ENCODE results near the gene MED13L. TPM values are rescaled to one million over a fixed set of nuclear protein-coding genes. Genes with fewer than 3 reads are reported as not detected.

Gene MED13L
- total RNA-seq, 1 experiment from 2014 or later: 80.5 TPM

DNA sequence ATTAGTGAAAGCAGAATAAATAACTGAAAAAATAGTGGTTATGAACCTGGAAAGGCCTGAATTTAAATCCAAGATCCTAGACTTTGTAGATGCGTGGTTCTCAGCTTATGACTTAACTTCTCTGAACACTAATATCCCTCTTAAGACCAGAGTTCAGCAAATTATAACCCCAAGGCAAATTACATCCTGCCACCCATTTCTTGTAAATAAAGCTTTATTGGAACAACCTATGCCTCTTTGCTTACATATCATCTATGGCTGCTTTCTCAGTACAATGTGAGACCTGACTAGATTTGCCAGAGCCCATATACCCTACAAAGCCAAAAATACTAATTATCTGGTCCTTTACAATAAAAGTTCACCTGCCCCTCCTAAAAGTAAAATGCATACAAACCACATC lies 199.1 kb downstream of the MED13L start (continued):
- TF ChIP-seq, protein P1, sequence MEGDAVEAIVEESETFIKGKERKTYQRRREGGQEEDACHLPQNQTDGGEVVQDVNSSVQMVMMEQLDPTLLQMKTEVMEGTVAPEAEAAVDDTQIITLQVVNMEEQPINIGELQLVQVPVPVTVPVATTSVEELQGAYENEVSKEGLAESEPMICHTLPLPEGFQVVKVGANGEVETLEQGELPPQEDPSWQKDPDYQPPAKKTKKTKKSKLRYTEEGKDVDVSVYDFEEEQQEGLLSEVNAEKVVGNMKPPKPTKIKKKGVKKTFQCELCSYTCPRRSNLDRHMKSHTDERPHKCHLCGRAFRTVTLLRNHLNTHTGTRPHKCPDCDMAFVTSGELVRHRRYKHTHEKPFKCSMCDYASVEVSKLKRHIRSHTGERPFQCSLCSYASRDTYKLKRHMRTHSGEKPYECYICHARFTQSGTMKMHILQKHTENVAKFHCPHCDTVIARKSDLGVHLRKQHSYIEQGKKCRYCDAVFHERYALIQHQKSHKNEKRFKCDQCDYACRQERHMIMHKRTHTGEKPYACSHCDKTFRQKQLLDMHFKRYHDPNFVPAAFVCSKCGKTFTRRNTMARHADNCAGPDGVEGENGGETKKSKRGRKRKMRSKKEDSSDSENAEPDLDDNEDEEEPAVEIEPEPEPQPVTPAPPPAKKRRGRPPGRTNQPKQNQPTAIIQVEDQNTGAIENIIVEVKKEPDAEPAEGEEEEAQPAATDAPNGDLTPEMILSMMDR (IDR thresholded peaks at IDR 0.05): no peak
- no peak for TF ChIP-seq ZNF396 (CRISPR knock-in tag; IDR thresholded peaks at IDR 0.05; ENCODE audit: borderline replicate concordance)
- no peak for TF ChIP-seq PRRX2 (CRISPR knock-in tag; IDR thresholded peaks at IDR 0.05)
- TF ChIP-seq, protein P2, sequence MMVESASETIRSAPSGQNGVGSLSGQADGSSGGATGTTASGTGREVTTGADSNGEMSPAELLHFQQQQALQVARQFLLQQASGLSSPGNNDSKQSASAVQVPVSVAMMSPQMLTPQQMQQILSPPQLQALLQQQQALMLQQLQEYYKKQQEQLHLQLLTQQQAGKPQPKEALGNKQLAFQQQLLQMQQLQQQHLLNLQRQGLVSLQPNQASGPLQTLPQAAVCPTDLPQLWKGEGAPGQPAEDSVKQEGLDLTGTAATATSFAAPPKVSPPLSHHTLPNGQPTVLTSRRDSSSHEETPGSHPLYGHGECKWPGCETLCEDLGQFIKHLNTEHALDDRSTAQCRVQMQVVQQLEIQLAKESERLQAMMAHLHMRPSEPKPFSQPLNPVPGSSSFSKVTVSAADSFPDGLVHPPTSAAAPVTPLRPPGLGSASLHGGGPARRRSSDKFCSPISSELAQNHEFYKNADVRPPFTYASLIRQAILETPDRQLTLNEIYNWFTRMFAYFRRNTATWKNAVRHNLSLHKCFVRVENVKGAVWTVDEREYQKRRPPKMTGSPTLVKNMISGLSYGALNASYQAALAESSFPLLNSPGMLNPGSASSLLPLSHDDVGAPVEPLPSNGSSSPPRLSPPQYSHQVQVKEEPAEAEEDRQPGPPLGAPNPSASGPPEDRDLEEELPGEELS (CRISPR knock-in tag; IDR thresholded peaks at IDR 0.05): no peak

DNA sequence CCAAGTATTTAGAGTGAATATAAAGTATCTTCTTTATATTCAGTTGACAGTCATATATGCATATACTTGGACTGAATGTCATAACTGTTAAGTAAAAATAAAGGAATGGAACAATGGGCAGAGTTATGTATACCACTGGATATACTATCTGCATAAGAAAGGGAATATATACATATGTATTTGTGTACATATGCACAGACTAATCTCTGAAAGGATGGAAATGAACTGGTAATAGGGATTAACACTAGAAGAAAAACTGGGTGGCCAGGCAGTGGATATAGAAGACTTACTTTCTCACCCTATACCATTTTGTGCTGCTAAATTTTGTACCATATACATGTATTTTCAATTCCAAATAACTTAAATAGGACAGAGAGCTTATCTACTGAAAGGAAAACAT lies 200.1 kb downstream of the MED13L start:
- ATAC-seq: no peak
- no peak overlapping the region for H3K4me3 Mint-ChIP-seq
- ChIA-PET POLR2A (interaction anchor here (0.6 kb wide), 1 partner anchor 307 kb away, joined by 3 read pairs; no protein-coding TSS in a partner anchor), CTCF (no interaction called here)
- no peak for DNase-seq (ENCODE audit: low spot score)
- TF ChIP-seq, protein P3, sequence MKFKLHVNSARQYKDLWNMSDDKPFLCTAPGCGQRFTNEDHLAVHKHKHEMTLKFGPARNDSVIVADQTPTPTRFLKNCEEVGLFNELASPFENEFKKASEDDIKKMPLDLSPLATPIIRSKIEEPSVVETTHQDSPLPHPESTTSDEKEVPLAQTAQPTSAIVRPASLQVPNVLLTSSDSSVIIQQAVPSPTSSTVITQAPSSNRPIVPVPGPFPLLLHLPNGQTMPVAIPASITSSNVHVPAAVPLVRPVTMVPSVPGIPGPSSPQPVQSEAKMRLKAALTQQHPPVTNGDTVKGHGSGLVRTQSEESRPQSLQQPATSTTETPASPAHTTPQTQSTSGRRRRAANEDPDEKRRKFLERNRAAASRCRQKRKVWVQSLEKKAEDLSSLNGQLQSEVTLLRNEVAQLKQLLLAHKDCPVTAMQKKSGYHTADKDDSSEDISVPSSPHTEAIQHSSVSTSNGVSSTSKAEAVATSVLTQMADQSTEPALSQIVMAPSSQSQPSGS (CRISPR knock-in tag; IDR thresholded peaks at IDR 0.05; ENCODE audit: borderline replicate concordance, low read depth): no peak
- TF ChIP-seq TCF7 (CRISPR knock-in tag; IDR thresholded peaks at IDR 0.05; ENCODE audit: low read depth) (no peak), ZNF416 (CRISPR knock-in tag; IDR thresholded peaks at IDR 0.05) (no peak), FOXJ3 (CRISPR knock-in tag; IDR thresholded peaks at IDR 0.05; ENCODE audit: borderline replicate concordance) (no peak), ZNF671 (CRISPR knock-in tag; IDR thresholded peaks at IDR 0.05) (no peak), HMGA2 (CRISPR knock-in tag; IDR thresholded peaks at IDR 0.05) (no peak)
- TF ChIP-seq, protein P4, sequence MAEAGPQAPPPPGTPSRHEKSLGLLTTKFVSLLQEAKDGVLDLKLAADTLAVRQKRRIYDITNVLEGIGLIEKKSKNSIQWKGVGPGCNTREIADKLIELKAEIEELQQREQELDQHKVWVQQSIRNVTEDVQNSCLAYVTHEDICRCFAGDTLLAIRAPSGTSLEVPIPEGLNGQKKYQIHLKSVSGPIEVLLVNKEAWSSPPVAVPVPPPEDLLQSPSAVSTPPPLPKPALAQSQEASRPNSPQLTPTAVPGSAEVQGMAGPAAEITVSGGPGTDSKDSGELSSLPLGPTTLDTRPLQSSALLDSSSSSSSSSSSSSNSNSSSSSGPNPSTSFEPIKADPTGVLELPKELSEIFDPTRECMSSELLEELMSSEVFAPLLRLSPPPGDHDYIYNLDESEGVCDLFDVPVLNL (CRISPR knock-in tag; IDR thresholded peaks at IDR 0.05; ENCODE audit: borderline replicate concordance, low read depth): no peak
- TF ChIP-seq, protein P5, sequence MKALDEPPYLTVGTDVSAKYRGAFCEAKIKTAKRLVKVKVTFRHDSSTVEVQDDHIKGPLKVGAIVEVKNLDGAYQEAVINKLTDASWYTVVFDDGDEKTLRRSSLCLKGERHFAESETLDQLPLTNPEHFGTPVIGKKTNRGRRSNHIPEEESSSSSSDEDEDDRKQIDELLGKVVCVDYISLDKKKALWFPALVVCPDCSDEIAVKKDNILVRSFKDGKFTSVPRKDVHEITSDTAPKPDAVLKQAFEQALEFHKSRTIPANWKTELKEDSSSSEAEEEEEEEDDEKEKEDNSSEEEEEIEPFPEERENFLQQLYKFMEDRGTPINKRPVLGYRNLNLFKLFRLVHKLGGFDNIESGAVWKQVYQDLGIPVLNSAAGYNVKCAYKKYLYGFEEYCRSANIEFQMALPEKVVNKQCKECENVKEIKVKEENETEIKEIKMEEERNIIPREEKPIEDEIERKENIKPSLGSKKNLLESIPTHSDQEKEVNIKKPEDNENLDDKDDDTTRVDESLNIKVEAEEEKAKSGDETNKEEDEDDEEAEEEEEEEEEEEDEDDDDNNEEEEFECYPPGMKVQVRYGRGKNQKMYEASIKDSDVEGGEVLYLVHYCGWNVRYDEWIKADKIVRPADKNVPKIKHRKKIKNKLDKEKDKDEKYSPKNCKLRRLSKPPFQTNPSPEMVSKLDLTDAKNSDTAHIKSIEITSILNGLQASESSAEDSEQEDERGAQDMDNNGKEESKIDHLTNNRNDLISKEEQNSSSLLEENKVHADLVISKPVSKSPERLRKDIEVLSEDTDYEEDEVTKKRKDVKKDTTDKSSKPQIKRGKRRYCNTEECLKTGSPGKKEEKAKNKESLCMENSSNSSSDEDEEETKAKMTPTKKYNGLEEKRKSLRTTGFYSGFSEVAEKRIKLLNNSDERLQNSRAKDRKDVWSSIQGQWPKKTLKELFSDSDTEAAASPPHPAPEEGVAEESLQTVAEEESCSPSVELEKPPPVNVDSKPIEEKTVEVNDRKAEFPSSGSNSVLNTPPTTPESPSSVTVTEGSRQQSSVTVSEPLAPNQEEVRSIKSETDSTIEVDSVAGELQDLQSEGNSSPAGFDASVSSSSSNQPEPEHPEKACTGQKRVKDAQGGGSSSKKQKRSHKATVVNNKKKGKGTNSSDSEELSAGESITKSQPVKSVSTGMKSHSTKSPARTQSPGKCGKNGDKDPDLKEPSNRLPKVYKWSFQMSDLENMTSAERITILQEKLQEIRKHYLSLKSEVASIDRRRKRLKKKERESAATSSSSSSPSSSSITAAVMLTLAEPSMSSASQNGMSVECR (CRISPR knock-in tag; IDR thresholded peaks at IDR 0.05; ENCODE audit: borderline replicate concordance): no peak
- H3K9me3 Mint-ChIP-seq: no peaks in the 10 kb centered on the region
- H3K36me3 Mint-ChIP-seq: no peaks in the 10 kb centered on the region
- H3K27me3 Mint-ChIP-seq (ENCODE audit: low read depth): no peaks in the 10 kb centered on the region
- H3K27ac Mint-ChIP-seq: no peak overlapping the region
- peaks cover 32% of the 10 kb centered on the region for H3K4me1 Mint-ChIP-seq

DNA sequence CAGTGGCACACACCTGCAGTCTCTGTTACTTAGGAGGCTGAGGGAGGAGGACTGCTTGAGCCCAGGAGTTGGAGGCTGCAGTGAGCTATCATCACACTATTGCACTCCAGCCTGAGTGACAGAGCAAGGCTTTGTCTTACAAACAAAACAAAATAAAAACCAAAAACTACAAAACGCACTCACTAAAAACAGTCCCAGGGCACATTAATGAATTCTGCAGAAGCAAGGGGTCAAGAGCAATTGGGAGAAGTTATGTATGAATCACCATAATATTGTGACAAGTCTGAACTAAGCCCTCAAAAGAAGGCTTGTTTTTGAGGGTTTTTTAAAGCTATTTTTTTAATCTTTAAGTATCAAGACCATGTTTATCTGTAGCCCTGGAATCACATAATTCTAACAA lies 201.1 kb downstream of the MED13L start:
- POLR2A ChIA-PET: no interaction called here
- TF ChIP-seq, protein P6, sequence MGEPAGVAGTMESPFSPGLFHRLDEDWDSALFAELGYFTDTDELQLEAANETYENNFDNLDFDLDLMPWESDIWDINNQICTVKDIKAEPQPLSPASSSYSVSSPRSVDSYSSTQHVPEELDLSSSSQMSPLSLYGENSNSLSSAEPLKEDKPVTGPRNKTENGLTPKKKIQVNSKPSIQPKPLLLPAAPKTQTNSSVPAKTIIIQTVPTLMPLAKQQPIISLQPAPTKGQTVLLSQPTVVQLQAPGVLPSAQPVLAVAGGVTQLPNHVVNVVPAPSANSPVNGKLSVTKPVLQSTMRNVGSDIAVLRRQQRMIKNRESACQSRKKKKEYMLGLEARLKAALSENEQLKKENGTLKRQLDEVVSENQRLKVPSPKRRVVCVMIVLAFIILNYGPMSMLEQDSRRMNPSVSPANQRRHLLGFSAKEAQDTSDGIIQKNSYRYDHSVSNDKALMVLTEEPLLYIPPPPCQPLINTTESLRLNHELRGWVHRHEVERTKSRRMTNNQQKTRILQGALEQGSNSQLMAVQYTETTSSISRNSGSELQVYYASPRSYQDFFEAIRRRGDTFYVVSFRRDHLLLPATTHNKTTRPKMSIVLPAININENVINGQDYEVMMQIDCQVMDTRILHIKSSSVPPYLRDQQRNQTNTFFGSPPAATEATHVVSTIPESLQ (CRISPR knock-in tag; IDR thresholded peaks at IDR 0.05): no peak
- TF ChIP-seq, protein P3 (CRISPR knock-in tag; IDR thresholded peaks at IDR 0.05; ENCODE audit: borderline replicate concordance, low read depth): no peak
- no peak for TF ChIP-seq ZNF232 (CRISPR knock-in tag; IDR thresholded peaks at IDR 0.05)

More for the DNA sequence above, 201.1 kb downstream of the MED13L start:
- Mint-ChIP-seq H3K36me3 (no peaks in the 10 kb centered on the region), H3K9me3 (no peaks in the 10 kb centered on the region), H3K4me1 (peaks cover 42% of the 10 kb centered on the region), H3K4me3 (no peak overlapping the region), H3K27me3 (ENCODE audit: low read depth) (no peaks in the 10 kb centered on the region), H3K27ac (no peak overlapping the region)
- ATAC-seq (no peak), DNase-seq (ENCODE audit: low spot score) (no peak)
- CTCF ChIA-PET: interaction anchor here (0.6 kb wide), 1 partner anchor 50 kb away, joined by 3 read pairs; no protein-coding TSS in a partner anchor

All from WTC11 (cell line).